Parathyroid adenoma (tissue), 2 donors: ENCODE results near the gene CYP2C9.

Source experiments
- H2AFZ ChIP-seq: fragments of 300-600 bp; sonication (generic); one replicate; pipeline ENCODE4 v1.7.0; 2017; ENCODE audit warnings: antibody characterized with exemption, mild to moderate bottlenecking
- H3K27ac ChIP-seq: fragments of 300-600 bp; sonication (generic); one replicate; pipeline ENCODE4 v1.7.0; 2017
- H3K27me3 ChIP-seq: fragments of 300-600 bp; sonication (generic); one replicate; pipeline ENCODE4 v1.7.0; 2017; ENCODE audit warnings: low read length; ENCODE audit not compliant: control insufficient read depth, insufficient read depth
- H3K36me3 ChIP-seq: fragments of 300-600 bp; sonication (generic); one replicate; pipeline ENCODE4 v1.7.0; 2017; ENCODE audit warnings: low read length; ENCODE audit not compliant: control insufficient read depth, insufficient read depth
- H3K4me1 ChIP-seq: fragments of 300-600 bp; sonication (generic); one replicate; pipeline ENCODE4 v1.7.0; 2017; ENCODE audit warnings: control low read depth
- H3K4me2 ChIP-seq: fragments of 300-600 bp; sonication (generic); one replicate; pipeline ENCODE4 v1.7.0; 2017; ENCODE audit warnings: low read length
- H3K4me3 ChIP-seq: fragments of 300-600 bp; sonication (generic); one replicate; pipeline ENCODE4 v1.7.0; 2017; ENCODE audit warnings: low read depth, low read length
- H3K79me2 ChIP-seq: fragments of 300-600 bp; sonication (generic); one replicate; pipeline ENCODE4 v1.7.0; 2017; ENCODE audit warnings: control low read depth
- H3K9ac ChIP-seq: fragments of 300-600 bp; sonication (generic); one replicate; pipeline ENCODE4 v1.7.0; 2017; ENCODE audit warnings: mild to moderate bottlenecking
- H3K9me3 ChIP-seq: fragments of 300-600 bp; sonication (generic); one replicate; pipeline ENCODE4 v1.7.0; 2017; ENCODE audit warnings: low read length; ENCODE audit not compliant: control insufficient read depth
- CTCF ChIP-seq: fragments of 300-600 bp; sonication (generic); IDR thresholded peaks from one replicate; pipeline ENCODE4 v1.7.0; 2017; ENCODE audit warnings: antibody characterized with exemption, mild to moderate bottlenecking
- donor health status: primary hyperparathyroidism.

The CYP2C9 gene

DNA sequence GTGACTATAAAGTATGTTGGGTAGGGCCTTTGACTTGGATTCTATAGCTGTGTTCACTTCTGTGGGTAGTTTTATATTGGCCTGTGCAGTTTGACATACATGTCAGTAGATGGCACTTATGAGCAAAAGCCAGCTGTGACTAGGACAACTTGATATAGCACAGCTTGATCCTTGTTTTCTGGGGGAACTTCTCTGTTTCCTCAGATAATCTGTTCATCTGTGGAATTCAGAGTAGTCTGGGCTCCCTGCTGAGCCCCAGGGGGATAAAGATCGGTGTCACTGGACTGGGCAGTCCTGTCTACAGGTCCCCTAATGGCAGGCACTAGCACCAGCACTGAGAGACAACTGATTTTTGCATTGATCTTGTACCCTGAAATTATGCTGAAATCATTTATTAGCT, 25.4 kb downstream of the CYP2C9 start:
- no peaks in the 10 kb centered on the region for H3K9me3 ChIP-seq
- H3K9ac ChIP-seq, result no peak overlapping the region
- no peaks in the 10 kb centered on the region for H3K36me3 ChIP-seq
- no peaks in the 10 kb centered on the region for H3K79me2 ChIP-seq
- H2AFZ ChIP-seq, result no peak overlapping the region
- H3K27me3 ChIP-seq, result no peaks in the 10 kb centered on the region
- H3K4me3 ChIP-seq, result no peak overlapping the region
- no peak overlapping the region for H3K4me2 ChIP-seq
- no peaks in the 10 kb centered on the region for H3K4me1 ChIP-seq
- peak; percentile 17 for TF ChIP-seq CTCF
- H3K27ac ChIP-seq, result no peak overlapping the region

- Histone ChIP-seq H3K9me3 (no peaks in the 10 kb centered on the region), H3K79me2 (no peaks in the 10 kb centered on the region), H3K27ac (no peak overlapping the region), H3K9ac (no peak overlapping the region), H3K27me3 (peaks cover 4% of the 10 kb centered on the region), H3K4me2 (no peak overlapping the region), H2AFZ (no peak overlapping the region), H3K4me1 (no peaks in the 10 kb centered on the region), H3K36me3 (no peaks in the 10 kb centered on the region), H3K4me3 (no peak overlapping the region)
- TF ChIP-seq CTCF, result no peak
Measured at GRCh38 chr10:94983555-94983954, 45.1 kb downstream of the CYP2C9 start.

DNA sequence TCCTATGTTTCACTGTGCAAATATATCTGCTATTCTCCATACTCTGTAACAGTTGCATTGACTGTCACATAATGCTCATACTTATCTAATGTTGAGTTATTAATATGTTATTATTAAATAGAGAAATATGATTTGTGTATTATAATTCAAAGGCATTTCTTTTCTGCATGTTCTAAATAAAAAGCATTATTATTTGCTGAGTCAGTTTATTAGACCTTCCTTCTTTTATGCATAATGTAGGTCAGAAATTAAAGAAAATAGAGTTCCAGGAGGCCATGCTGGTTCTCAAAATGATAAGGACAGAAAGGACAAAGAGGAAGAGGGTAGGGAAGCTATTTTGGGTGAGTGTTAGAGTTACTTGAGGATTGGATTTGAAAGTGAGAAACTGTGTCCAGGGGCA, 50.7 kb downstream of the CYP2C9 start:
- no peak for TF ChIP-seq CTCF
- Histone ChIP-seq H2AFZ (no peak overlapping the region), H3K27ac (no peak overlapping the region), H3K4me3 (no peak overlapping the region), H3K9me3 (no peaks in the 10 kb centered on the region), H3K4me1 (no peaks in the 10 kb centered on the region), H3K4me2 (no peak overlapping the region), H3K79me2 (no peaks in the 10 kb centered on the region), H3K36me3 (no peaks in the 10 kb centered on the region), H3K27me3 (peaks cover 4% of the 10 kb centered on the region), H3K9ac (no peak overlapping the region)

GRCh38 chr10:94991243-94991888, 52.9 kb downstream of the CYP2C9 start:
- no peak for TF ChIP-seq CTCF
- Histone ChIP-seq H3K79me2 (no peaks in the 10 kb centered on the region), H3K4me2 (no peak overlapping the region), H3K9me3 (no peaks in the 10 kb centered on the region), H3K4me1 (no peaks in the 10 kb centered on the region), H3K27ac (no peak overlapping the region), H2AFZ (no peak overlapping the region), H3K36me3 (no peaks in the 10 kb centered on the region), H3K27me3 (no peaks in the 10 kb centered on the region), H3K9ac (no peak overlapping the region), H3K4me3 (no peak overlapping the region)

- no peak overlapping the region for H3K4me2 ChIP-seq
- no peak overlapping the region for H2AFZ ChIP-seq
- no peaks in the 10 kb centered on the region for H3K4me1 ChIP-seq
- H3K9ac ChIP-seq, result no peak overlapping the region
- no peak overlapping the region for H3K27ac ChIP-seq
- H3K79me2 ChIP-seq, result no peaks in the 10 kb centered on the region
- H3K27me3 ChIP-seq, result no peaks in the 10 kb centered on the region
- no peaks in the 10 kb centered on the region for H3K36me3 ChIP-seq
- H3K4me3 ChIP-seq, result no peak overlapping the region
- H3K9me3 ChIP-seq, result no peaks in the 10 kb centered on the region
- no peak for TF ChIP-seq CTCF
Measured at GRCh38 chr10:94992811-94993210, 54.4 kb downstream of the CYP2C9 start.
